Spinal cord (tissue), 10 donors: Measurements from ENCODE around the gene ASXL3. TPM values are rescaled to one million over a fixed set of nuclear protein-coding genes. Genes with fewer than 3 reads are reported as not detected.

ENCODE experiments used
- DNase-seq, 6 donors: peaks; one replicate each; pipeline versions ENCODE4 v3.0.0 to v3.0.0-alpha.2; 2013 to 2015; ENCODE audit warnings: low spot score in 6 of 6, low read depth in 4 of 6
- H3K27ac ChIP-seq: one replicate; pipeline ENCODE4 v1.5.1; 2013; ENCODE audit warnings: low read depth, low read length, control low read depth
- H3K27me3 ChIP-seq: one replicate; pipeline ENCODE4 v1.6.1; 2013; ENCODE audit warnings: low read length; ENCODE audit not compliant: control insufficient read depth, insufficient read depth
- H3K36me3 ChIP-seq: one replicate; pipeline ENCODE4 v1.6.1; 2013; ENCODE audit warnings: low read length; ENCODE audit not compliant: control insufficient read depth, insufficient read depth
- H3K4me1 ChIP-seq: one replicate; pipeline ENCODE4 v1.6.1; 2013; ENCODE audit warnings: low read length; ENCODE audit not compliant: control insufficient read depth, insufficient read depth
- H3K4me3 ChIP-seq: one replicate; pipeline ENCODE4 v1.5.1; 2013; ENCODE audit warnings: low read depth, low read length, control low read depth
- H3K9me3 ChIP-seq: one replicate; pipeline ENCODE4 v1.6.1; 2013; ENCODE audit warnings: low read length; ENCODE audit not compliant: control insufficient read depth, insufficient read depth
- WGBS: methylation state at CpG from one replicate; pipeline ENCODE4 v1.1.5; 2013; ENCODE audit warnings: missing lambda C conversion rate; ENCODE audit not compliant: insufficient coverage; 5-methylcytosine and 5-hydroxymethylcytosine counted together
- polyA plus RNA-seq, 2 donors: library from polyadenylated mRNA; unstranded; fragments of 120-200 nt; gene quantifications; one replicate each; pipeline ENCODE4 v1.2.1, GENCODE V29; 2013; ENCODE audit not compliant: insufficient read length in 2 of 2
- total RNA-seq, 2 donors: library from RNA; depleted of rRNA in 1 of 2; stranded (reverse); fragments of 120-200 nt in 1 of 2; fragments of >200 nt in 1 of 2; gene quantifications; one replicate each; pipeline versions ENCODE4 v1.2.3 to v1.2.4, GENCODE V29; 2013 to 2014
- donor health status: healthy.

The ASXL3 gene
- total and polyA plus RNA-seq, 4 donors = 12.1 to 34.2 (median 22.7) TPM

DNA sequence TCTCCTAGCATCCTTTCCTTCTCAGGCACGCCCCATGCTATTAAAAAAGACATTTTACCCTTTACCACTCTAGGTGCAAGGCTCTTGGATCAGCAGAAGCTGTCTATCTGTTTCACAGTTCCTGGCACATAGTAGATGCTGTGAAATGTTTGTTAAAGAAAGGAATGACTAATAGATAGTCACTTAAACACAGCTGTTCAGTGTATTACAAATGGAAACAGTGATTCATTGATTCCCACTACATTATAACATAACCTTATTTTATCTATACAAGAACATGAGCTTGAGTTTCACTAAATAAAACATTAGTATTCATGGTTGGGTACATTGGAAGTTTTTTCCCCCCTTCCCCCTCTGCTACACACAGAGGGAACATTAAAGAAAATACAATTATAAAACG lies 142.1 kb downstream of the ASXL3 start:
- no peak for DNase-seq
- Histone ChIP-seq H3K4me1 (no peaks in the 10 kb centered on the region), H3K9me3 (peaks cover 4% of the 10 kb centered on the region), H3K27ac (no peak overlapping the region), H3K27me3 (no peaks in the 10 kb centered on the region), H3K4me3 (no peak overlapping the region), H3K36me3 (no peaks in the 10 kb centered on the region)
- WGBS = no CpG with 5 or more reads among the region's 2 CpGs

DNA sequence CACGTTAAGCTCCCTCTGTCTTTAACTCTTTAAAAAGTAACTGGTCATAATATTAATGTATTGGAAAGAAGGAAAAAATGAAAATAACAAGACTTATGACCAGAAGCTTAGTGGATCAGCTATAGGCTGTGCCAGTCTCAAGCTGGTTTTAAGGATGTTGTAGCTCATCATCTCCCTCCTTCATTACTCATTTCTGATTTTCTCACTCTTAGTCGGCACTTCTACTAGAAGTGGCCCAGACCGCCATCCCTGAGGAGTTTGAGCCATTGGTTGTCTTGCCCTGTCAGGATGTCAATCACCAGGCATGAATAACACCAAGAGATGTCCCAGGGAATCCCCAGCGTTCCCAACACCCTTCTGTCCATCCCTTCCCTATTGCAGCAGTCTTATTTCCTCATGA lies 151.5 kb downstream of the ASXL3 start:
- no peak overlapping the region for H3K4me3 ChIP-seq
- H3K9me3 ChIP-seq = no peaks in the 10 kb centered on the region
- peaks cover 3% of the 10 kb centered on the region for H3K36me3 ChIP-seq
- no peaks in the 10 kb centered on the region for H3K4me1 ChIP-seq
- no peak for DNase-seq
- WGBS = 100% methylated on average over 2 of the region's 4 CpGs
- no peak overlapping the region for H3K27ac ChIP-seq
- H3K27me3 ChIP-seq = no peaks in the 10 kb centered on the region

DNA sequence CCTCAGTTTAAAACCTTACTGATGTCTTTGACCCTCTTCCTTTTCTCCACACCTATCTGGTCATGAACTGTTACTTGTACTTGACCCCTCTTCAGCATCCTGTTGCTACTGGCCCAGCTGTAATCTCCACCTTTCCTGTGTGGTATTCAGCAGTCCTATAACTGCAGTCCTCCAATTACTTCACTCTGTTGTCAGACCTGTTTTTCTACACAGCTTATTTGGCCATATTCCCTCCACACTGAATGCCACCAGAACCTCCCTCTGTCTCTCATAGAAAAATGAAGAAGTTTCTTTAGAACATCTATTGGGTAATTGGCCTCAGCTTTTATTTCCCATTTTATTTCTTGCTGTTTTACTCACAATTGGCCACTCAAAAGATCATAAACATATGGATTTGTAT lies 155.4 kb downstream of the ASXL3 start:
- H3K36me3 ChIP-seq = peaks cover 3% of the 10 kb centered on the region
- DNase-seq = no peak
- no peaks in the 10 kb centered on the region for H3K4me1 ChIP-seq
- no peak overlapping the region for H3K27ac ChIP-seq
- H3K4me3 ChIP-seq = no peak overlapping the region
- H3K27me3 ChIP-seq = no peaks in the 10 kb centered on the region
- H3K9me3 ChIP-seq = no peaks in the 10 kb centered on the region

DNA sequence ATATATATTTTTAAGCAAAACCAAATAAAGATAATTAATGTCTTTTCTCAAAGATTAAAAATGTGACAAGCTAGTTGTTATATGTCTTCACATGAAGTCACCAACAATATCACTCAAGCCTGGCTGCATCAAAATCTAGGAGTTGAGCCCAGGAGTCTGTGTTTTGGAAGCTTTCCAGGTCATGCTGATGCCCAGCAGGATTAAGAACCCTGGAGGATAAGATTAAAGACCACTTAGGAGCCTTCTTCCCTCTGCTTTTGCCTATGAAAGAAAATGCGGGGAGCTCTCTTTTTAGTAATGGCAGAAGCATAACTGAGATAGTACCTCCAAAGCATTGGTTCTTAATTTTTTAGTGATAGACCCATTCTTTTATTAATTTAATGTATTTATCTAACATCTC lies 157.4 kb downstream of the ASXL3 start:
- H3K27me3 ChIP-seq = no peaks in the 10 kb centered on the region
- no peaks in the 10 kb centered on the region for H3K9me3 ChIP-seq
- no CpG with 5 or more reads among the region's 1 CpG for WGBS
- H3K4me3 ChIP-seq = no peak overlapping the region
- peaks cover 3% of the 10 kb centered on the region for H3K36me3 ChIP-seq
- H3K27ac ChIP-seq = no peak overlapping the region
- DNase-seq = peak in 1 of 6 donors; percentile 20
- H3K4me1 ChIP-seq = no peaks in the 10 kb centered on the region

DNA sequence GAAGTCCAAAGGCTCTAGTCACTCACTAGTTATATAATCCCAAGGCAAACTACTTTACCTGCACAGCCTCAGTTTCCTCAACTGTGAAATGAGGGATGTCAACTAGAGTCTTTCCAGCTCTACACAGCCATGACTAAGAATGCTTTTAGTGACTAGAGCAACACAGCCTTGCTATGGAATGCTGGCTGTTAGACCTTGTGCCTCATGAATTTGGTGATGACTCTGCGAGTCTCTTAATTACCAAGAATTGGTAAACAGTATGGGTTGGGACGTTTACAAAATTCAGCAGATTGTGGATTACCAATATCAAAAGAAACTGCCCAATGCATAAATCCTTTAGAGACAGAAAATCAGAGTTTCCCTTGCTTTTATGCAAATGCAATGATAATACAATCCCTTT lies 163.7 kb downstream of the ASXL3 start:
- H3K27me3 ChIP-seq = no peaks in the 10 kb centered on the region
- no peak overlapping the region for H3K27ac ChIP-seq
- peaks cover 12% of the 10 kb centered on the region for H3K36me3 ChIP-seq
- WGBS = no CpG with 5 or more reads among the region's 2 CpGs
- H3K9me3 ChIP-seq = no peaks in the 10 kb centered on the region
- peaks cover 25% of the 10 kb centered on the region for H3K4me1 ChIP-seq
- no peak for DNase-seq
- H3K4me3 ChIP-seq = no peak overlapping the region

DNA sequence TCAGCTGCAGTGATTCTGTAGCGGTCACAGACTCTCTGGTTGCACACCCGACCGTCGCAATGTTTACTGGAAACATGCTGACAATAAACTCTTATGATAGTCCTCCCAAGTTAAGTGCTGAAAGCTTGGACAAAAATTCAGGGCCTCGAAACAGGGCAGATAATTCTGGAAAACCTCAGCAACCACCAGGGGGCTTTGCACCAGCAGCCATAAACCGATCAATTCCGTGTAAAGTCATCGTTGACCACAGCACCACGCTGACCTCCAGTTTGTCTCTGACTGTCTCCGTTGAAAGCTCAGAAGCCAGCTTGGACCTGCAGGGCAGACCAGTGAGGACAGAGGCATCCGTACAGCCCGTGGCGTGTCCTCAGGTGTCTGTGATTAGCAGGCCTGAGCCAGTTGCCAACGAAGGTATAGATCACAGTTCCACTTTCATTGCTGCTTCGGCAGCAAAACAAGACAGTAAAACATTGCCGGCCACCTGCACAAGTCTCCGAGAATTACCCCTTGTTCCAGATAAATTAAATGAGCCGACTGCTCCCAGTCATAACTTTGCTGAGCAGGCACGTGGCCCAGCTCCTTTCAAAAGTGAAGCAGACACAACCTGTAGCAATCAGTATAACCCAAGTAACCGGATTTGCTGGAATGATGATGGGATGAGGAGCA lies 166.1 kb downstream of the ASXL3 start:
- Histone ChIP-seq H3K27ac (no peak overlapping the region), H3K27me3 (no peaks in the 10 kb centered on the region), H3K4me1 (peaks cover 25% of the 10 kb centered on the region), H3K4me3 (no peak overlapping the region), H3K36me3 (peaks cover 12% of the 10 kb centered on the region), H3K9me3 (no peaks in the 10 kb centered on the region)
- 84% methylated on average over 19 of the region's 20 CpGs for WGBS
- DNase-seq = peak in 1 of 6 donors; percentile 29

DNA sequence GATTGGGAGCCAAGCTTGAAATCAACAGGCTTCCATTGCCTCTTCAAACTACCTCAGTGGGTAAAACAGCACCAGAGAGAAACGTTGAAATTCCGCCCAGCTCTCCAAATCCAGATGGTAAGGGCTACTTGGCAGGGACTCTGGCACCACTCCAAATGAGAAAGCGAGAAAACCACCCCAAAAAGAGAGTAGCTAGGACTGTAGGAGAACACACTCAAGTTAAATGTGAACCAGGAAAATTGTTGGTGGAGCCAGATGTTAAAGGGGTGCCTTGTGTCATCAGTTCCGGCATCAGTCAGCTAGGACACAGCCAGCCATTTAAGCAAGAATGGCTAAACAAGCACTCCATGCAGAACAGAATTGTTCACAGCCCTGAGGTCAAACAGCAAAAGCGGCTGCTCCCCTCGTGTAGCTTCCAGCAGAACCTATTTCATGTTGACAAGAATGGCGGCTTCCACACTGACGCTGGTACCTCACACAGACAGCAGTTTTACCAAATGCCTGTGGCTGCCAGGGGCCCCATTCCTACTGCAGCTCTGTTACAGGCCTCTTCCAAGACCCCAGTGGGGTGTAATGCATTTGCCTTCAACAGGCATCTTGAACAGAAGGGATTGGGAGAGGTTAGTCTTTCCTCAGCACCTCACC lies 167.3 kb downstream of the ASXL3 start:
- WGBS = 40% methylated on average over 6 of the region's 8 CpGs
- no peaks in the 10 kb centered on the region for H3K9me3 ChIP-seq
- H3K36me3 ChIP-seq = peaks cover 12% of the 10 kb centered on the region
- H3K4me3 ChIP-seq = no peak overlapping the region
- H3K27ac ChIP-seq = no peak overlapping the region
- H3K4me1 ChIP-seq = peaks cover 25% of the 10 kb centered on the region
- peak in 2 of 6 donors; percentile 68 to 81 for DNase-seq
- H3K27me3 ChIP-seq = no peaks in the 10 kb centered on the region

DNA sequence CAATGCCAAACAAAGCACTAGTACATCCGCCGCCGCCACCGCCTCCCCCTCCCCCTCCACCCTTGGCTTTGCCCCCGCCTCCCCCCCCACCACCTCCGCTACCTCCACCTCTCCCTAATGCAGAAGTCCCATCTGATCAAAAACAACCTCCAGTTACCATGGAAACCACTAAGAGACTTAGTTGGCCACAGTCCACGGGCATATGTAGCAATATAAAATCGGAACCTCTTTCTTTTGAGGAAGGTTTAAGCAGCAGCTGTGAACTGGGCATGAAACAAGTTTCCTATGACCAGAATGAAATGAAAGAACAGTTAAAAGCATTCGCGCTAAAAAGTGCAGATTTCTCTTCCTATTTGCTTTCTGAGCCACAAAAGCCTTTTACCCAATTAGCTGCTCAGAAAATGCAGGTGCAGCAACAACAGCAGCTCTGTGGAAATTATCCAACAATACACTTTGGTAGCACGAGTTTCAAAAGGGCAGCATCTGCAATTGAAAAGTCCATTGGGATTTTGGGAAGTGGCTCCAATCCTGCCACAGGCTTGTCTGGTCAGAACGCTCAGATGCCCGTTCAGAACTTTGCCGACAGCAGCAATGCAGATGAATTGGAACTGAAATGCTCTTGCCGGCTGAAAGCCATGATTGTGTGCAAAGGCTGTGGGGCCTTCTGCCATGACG lies 168.0 kb downstream of the ASXL3 start:
- no peaks in the 10 kb centered on the region for H3K27me3 ChIP-seq
- peaks cover 25% of the 10 kb centered on the region for H3K4me1 ChIP-seq
- peak in 4 of 6 donors; percentile 23 to 84 (median 62) for DNase-seq
- peaks cover 12% of the 10 kb centered on the region for H3K36me3 ChIP-seq
- no peak overlapping the region for H3K27ac ChIP-seq
- H3K9me3 ChIP-seq = no peaks in the 10 kb centered on the region
- H3K4me3 ChIP-seq = no peak overlapping the region
- WGBS = 31% methylated on average over 9 of the region's 16 CpGs

DNA sequence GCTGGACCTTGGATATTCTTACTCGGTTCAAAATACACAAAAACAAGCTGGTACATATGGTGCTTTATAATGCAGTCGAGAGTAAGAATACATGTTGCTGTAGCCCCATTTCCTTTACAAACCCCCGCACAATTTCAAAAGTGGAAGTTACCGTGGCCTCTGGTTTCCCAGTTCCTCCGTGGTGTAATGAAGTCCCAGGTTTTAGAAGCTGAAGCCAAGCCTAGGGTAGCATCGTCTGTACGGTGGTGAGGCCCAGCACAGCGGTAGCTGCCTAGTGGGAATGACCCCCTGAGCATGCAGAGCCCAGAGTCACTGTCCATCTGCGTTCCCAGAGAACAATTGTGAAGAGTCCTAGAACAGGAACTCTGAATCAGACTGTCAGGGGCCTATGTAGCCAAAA lies 171.8 kb downstream of the ASXL3 start:
- Histone ChIP-seq H3K4me1 (peaks cover 13% of the 10 kb centered on the region), H3K27me3 (no peaks in the 10 kb centered on the region), H3K9me3 (no peaks in the 10 kb centered on the region), H3K36me3 (peaks cover 4% of the 10 kb centered on the region), H3K4me3 (no peak overlapping the region), H3K27ac (no peak overlapping the region)
- WGBS = 66% methylated on average over 7 of the region's 9 CpGs
- no peak for DNase-seq

DNA sequence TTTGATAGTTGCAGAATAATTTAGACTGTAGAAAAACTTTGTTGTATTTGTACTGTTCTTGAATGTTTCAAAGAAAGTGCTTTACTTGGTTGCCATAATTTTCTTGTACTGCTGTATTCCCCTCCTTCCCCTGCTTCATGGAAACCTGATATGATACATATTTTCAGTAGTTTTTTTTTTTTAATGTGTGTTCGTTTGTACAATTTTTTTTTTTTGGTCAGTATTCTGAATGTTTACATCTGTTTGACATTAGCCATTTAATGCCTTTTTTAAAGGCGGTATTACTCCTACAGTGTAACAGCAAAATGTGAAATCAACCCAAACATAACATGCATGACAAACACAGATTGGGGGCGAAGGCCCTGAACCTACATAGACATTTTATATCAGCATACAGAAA lies 172.3 kb downstream of the ASXL3 start:
- 80% methylated on average over 1 of the region's 3 CpGs for WGBS
- no peak for DNase-seq

More for the DNA sequence above, 172.3 kb downstream of the ASXL3 start:
- no peaks in the 10 kb centered on the region for H3K9me3 ChIP-seq
- no peak overlapping the region for H3K4me3 ChIP-seq
- H3K27me3 ChIP-seq = no peaks in the 10 kb centered on the region
- no peaks in the 10 kb centered on the region for H3K36me3 ChIP-seq
- peak overlapping the region; percentile 13 for H3K27ac ChIP-seq
- H3K4me1 ChIP-seq = peaks cover 8% of the 10 kb centered on the region
